Small intestine (tissue), 16 donors: ENCODE results near the gene BLTP1. TPM values are rescaled to one million over a fixed set of nuclear protein-coding genes. Genes with fewer than 3 reads are reported as not detected.
"Not testable (repeated sequence)": the region's sequence is repeated elsewhere in the genome, so short reads cannot be mapped to it uniquely, and the experiment has no call there.

ENCODE experiments used
- DNase-seq, 2 donors: peaks; one replicate each; pipeline versions ENCODE4 v3.0.0 to v3.0.0-alpha.2; 2013
- FAIRE-seq: peaks from 2 replicates; lab custom pipeline; 2012; peaks lifted over from hg19 to GRCh38; lab: Jason Lieb, UNC
- H3K27ac ChIP-seq, 3 donors: one replicate each; pipeline ENCODE4 v1.5.1; 2013; ENCODE audit warnings: low read length in 2 of 3, mild to moderate bottlenecking in 2 of 3, control low read depth in 1 of 3, inconsistent platforms in 1 of 3, low read depth in 1 of 3, moderate library complexity in 1 of 3
- H3K27me3 ChIP-seq, 3 donors: one replicate each; pipeline ENCODE4 v1.6.1; 2013; ENCODE audit warnings: low read length in 3 of 3, inconsistent platforms in 1 of 3; ENCODE audit not compliant: control insufficient read depth in 3 of 3, insufficient read depth in 3 of 3
- H3K36me3 ChIP-seq, 3 donors: one replicate each; pipeline ENCODE4 v1.6.1; 2013; ENCODE audit warnings: low read length in 3 of 3, inconsistent platforms in 1 of 3, low read depth in 1 of 3, mild to moderate bottlenecking in 1 of 3, moderate library complexity in 1 of 3; ENCODE audit not compliant: control insufficient read depth in 3 of 3, insufficient read depth in 2 of 3
- H3K4me1 ChIP-seq, 3 donors: one replicate each; pipeline ENCODE4 v1.6.1; 2013; ENCODE audit warnings: low read length in 2 of 3, inconsistent platforms in 1 of 3, low read depth in 1 of 3, mild to moderate bottlenecking in 1 of 3, moderate library complexity in 1 of 3; ENCODE audit not compliant: control insufficient read depth in 3 of 3, insufficient read depth in 2 of 3
- H3K4me3 ChIP-seq, 3 donors: one replicate each; pipeline ENCODE4 v1.5.1; 2013; ENCODE audit warnings: low read length in 3 of 3, control low read depth in 1 of 3, inconsistent platforms in 1 of 3, low read depth in 1 of 3, mild to moderate bottlenecking in 1 of 3, moderate library complexity in 1 of 3
- H3K9me3 ChIP-seq, 2 donors: one replicate each; pipeline ENCODE4 v1.6.1; 2013; ENCODE audit warnings: low read depth in 1 of 2, low read length in 1 of 2; ENCODE audit not compliant: control insufficient read depth in 2 of 2, insufficient read depth in 1 of 2
- WGBS, 3 donors: extraction: QIAGEN DNeasy Blood & Tissue Kit; methylation state at CpG; one replicate each; pipeline ENCODE4 v1.1.7; 2013; 5-methylcytosine and 5-hydroxymethylcytosine counted together
- long read RNA-seq, 10 donors: transcript quantifications; one replicate each; lab custom pipeline, GENCODE V29; 2026
- polyA plus RNA-seq, 4 donors: library from polyadenylated mRNA; stranded (reverse) in 3 of 4; unstranded in 1 of 4; fragments of 200-250 nt in 3 of 4; fragments of 120-200 nt in 1 of 4; gene quantifications; one replicate each; pipeline versions ENCODE4 v1.2.1 to v1.2.3, GENCODE V29; 2013
- donor health status: healthy with polysubstance abuse.
- donor health status: control.
- donor health status: control.
- donor health status: Bipolar disorder and iron deficiency.
- donor health status: healthy.

Gene BLTP1, protein sequence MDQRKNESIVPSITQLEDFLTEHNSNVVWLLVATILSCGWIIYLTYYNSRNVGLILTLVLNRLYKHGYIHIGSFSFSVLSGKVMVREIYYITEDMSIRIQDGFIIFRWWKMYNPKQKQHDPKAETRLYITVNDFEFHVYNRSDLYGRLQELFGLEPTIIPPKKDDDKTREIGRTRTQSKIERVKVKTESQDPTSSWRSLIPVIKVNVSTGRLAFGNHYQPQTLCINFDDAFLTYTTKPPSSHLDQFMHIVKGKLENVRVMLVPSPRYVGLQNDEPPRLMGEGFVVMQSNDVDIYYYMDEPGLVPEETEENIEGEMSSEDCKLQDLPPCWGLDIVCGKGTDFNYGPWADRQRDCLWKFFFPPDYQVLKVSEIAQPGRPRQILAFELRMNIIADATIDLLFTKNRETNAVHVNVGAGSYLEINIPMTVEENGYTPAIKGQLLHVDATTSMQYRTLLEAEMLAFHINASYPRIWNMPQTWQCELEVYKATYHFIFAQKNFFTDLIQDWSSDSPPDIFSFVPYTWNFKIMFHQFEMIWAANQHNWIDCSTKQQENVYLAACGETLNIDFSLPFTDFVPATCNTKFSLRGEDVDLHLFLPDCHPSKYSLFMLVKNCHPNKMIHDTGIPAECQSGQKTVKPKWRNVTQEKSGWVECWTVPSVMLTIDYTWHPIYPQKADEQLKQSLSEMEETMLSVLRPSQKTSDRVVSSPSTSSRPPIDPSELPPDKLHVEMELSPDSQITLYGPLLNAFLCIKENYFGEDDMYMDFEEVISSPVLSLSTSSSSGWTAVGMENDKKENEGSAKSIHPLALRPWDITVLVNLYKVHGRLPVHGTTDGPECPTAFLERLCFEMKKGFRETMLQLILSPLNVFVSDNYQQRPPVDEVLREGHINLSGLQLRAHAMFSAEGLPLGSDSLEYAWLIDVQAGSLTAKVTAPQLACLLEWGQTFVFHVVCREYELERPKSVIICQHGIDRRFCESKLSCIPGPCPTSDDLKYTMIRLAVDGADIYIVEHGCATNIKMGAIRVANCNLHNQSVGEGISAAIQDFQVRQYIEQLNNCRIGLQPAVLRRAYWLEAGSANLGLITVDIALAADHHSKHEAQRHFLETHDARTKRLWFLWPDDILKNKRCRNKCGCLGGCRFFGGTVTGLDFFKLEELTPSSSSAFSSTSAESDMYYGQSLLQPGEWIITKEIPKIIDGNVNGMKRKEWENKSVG (N-terminal part only)
- 10 to 100 TPM; 18.0 to 63.2 (median 23.0) TPM for polyA plus RNA-seq
- long read RNA-seq, donor 1, partial matches to known transcripts = 30 of 31 reads
- long read RNA-seq, donor 1, other reads (novel, unspliced or antisense) = 0 of 31 reads
- long read RNA-seq, donor 2, partial matches to known transcripts = 10 of 10 reads
- long read RNA-seq, donor 2, other reads (novel, unspliced or antisense) = 0 of 10 reads
- long read RNA-seq, donor 3, partial matches to known transcripts = 11 of 13 reads
- long read RNA-seq, donor 3, other reads (novel, unspliced or antisense) = 0 of 13 reads
- long read RNA-seq, donor 4 = 0 reads
- long read RNA-seq, donor 5, partial matches to known transcripts = 5 of 5 reads
- long read RNA-seq, donor 5, other reads (novel, unspliced or antisense) = 0 of 5 reads
- long read RNA-seq, donor 6, partial matches to known transcripts = 22 of 22 reads
- long read RNA-seq, donor 6, other reads (novel, unspliced or antisense) = 0 of 22 reads
- long read RNA-seq, donor 7, partial matches to known transcripts = 0 of 1 reads
- long read RNA-seq, donor 7, other reads (novel, unspliced or antisense) = 0 of 1 reads
- long read RNA-seq, donor 8 = 0 reads
- long read RNA-seq, donor 9, partial matches to known transcripts = 5 of 5 reads
- long read RNA-seq, donor 9, other reads (novel, unspliced or antisense) = 0 of 5 reads
- long read RNA-seq, donor 10, partial matches to known transcripts = 29 of 29 reads
- long read RNA-seq, donor 10, other reads (novel, unspliced or antisense) = 0 of 29 reads

DNA sequence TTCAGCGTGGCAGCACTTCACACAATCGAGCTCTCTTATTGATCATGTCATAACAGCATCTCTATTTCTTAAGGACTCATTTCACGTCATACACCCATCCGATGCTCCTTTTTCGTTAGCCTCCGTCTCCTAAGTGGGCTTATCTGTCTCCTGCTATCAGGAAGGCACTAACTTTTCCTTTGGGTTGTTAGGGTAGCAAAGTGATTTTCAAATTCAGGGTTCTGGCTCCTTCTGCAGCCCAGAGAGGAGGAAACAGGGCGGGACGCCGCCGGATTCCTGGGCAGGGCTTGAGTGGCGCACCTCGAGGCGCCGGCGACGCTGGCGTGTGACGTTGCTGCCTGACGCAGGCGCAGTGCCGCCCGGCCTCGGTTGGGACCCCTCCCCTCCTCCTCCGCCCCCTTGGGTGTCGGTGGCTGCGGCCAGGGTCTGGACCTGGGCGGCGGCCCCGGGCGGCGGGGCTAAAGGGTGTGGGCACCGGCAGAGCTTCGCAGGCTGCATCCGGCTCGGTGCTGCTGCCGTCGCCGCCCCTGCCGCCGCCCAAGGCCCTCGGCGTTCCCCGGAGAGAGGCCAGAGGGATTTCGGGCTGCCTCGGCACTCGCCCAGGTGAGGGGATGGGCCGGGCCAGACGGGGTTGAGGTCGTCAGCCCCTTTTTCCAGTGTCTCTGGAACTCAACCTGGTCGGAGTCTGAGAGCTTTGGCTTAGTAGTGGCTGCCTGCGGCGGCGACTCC lies at the start of gene BLTP1:
TSS of gene BLTP1 (plus strand) at position 350 of the 729 bp plus-strand sequence. CDS start 18,317 bp downstream, outside the sequence.
- FAIRE-seq (no peak), DNase-seq (peak; percentile 91 to 97)
- Histone ChIP-seq H3K27me3 (no peaks in the 10 kb centered on the region), H3K4me1 (peaks cover 0 to 11% (median 6%) of the 10 kb centered on the region in 3 donors), H3K36me3 (peaks cover 0 to 4% (median 0%) of the 10 kb centered on the region in 3 donors), H3K9me3 (no peaks in the 10 kb centered on the region), H3K27ac (peak within 1 kb of the TSS; percentile 95 to 99 (median 98)), H3K4me3 (peak within 1 kb of the TSS; percentile 74 to 97 (median 82))
- WGBS, 3 donors = 0% methylated on average over 47 to 53 of the region's 53 CpGs

DNA sequence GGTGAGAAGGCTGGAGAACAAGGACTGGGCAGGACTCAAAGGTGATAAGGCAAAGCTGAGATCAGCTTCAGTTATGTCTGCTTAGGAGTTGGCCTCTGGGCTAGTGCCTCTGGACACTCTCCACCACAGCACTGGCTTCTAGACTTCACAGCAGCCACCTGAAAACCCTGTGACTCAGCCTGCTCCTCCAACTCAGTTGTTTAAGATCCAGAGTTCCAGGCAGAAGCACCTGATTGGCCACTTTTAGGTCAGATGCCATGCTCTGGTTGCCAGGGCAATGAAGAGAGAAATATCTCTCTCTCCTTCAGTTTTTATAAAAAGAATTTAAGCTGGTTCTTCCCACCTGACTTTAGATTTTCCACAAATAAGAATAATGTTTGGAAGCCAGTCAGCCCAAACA lies 47.9 kb upstream of the BLTP1 start:
- no peak for DNase-seq
- H3K4me1 ChIP-seq = no peaks in the 10 kb centered on the region
- H3K9me3 ChIP-seq = no peaks in the 10 kb centered on the region
- peaks cover 0 to 2% (median 0%) of the 10 kb centered on the region in 3 donors for H3K27me3 ChIP-seq
- H3K27ac ChIP-seq = no peak overlapping the region
- H3K36me3 ChIP-seq = no peaks in the 10 kb centered on the region
- H3K4me3 ChIP-seq = no peak overlapping the region
- FAIRE-seq = no peak

DNA sequence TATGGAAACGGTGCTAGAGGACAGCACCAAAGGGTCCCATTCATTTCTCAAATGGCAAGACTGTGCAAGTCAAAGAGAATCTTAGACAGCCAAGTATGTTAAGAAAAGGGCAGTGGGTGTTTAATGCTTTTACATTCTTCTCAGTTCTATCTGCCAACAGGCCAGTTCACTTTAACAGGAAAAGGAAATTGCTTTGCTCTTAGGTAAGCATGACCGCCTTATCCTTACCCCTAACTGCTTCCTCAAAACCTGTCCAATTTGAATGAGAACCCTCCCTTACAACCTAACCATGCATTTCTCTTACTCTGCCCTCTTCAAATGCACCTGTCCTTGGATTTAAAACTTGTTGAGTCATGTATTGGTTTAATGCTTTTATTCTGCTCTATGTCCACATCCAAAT lies 44.5 kb upstream of the BLTP1 start:
- WGBS, 3 donors = 71 to 86% (median 79%) methylated on average over 2 of the region's 2 CpGs
- Histone ChIP-seq H3K4me3 (no peak overlapping the region), H3K4me1 (no peaks in the 10 kb centered on the region), H3K9me3 (no peaks in the 10 kb centered on the region), H3K27me3 (peaks cover 0 to 2% (median 0%) of the 10 kb centered on the region in 3 donors), H3K27ac (no peak overlapping the region), H3K36me3 (no peaks in the 10 kb centered on the region)
- no peak for DNase-seq
- FAIRE-seq = no peak

DNA sequence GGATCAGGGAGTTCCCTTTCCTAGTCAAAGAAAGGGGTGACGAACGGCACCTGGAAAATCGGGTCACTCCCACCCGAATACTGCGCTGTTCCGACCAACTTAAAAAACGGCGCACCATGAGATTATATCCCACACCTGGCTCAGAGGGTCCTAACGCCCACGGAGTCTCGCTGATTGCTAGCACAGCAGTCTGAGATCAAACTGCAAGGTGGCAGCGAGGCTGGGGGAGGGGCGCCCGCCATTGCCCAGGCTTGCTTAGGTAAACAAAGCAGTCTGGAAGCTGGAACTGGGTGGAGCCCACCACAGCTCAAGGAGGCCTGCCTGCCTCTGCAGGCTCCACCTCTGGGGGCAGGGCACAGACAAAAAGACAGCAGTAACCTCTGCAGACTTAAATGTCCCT lies 41.8 kb upstream of the BLTP1 start:
- not testable (repeated sequence) for H3K4me3 ChIP-seq, FAIRE-seq, H3K27me3 ChIP-seq, DNase-seq, H3K36me3 ChIP-seq, H3K27ac ChIP-seq, H3K4me1 ChIP-seq, H3K9me3 ChIP-seq
- WGBS, 3 donors = 88 to 89% (median 88%) methylated on average over 12 to 14 of the region's 14 CpGs

DNA sequence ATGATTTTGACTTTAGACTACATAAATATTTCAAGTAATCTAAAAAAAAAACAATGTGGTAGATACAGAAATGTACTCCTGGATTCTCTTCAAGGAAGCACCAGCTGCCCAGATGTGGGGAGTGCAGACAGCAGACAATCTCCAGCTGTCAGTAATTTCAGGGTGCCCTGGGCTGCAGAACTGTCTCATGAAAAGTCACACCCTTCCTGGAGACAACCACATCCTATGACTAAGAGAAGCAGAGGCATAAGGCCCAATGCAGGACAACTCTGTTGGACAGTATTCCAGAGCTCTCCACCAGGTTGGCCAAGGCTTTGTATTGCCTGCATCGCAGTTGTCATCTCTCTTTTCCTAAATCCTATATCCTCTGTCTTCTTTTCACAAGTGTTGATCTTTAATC lies 34.4 kb upstream of the BLTP1 start:
- H3K4me1 ChIP-seq = no peaks in the 10 kb centered on the region
- no peak for FAIRE-seq
- no peak for DNase-seq
- no peak overlapping the region for H3K27ac ChIP-seq
- H3K9me3 ChIP-seq = no peaks in the 10 kb centered on the region
- whole genome bisulfite sequencing, 3 donors = 86 to 95% (median 95%) methylated on average over 1 of the region's 1 CpG
- no peak overlapping the region for H3K4me3 ChIP-seq
- no peaks in the 10 kb centered on the region for H3K36me3 ChIP-seq
- peaks cover 0 to 2% (median 0%) of the 10 kb centered on the region in 3 donors for H3K27me3 ChIP-seq

DNA sequence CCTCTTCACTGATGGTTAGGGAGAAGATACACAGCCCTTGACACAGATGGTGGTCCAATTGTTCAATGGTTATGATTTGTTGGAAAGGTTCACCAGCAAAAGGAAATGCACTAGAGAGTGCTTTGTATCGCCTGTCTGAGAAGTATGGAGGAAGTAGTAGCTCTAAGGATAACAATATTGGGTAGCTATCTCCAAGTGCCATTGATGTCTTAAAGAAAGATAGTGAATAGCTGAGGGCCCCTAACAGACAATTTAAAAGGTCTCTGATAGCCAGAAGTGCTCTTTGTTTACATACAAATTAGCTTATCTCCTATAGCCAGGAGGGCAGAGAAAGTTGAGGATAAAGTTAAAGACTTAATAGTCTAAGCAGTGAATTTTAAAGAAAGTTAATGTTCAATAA lies 33.9 kb upstream of the BLTP1 start:
- Histone ChIP-seq H3K4me3 (no peak overlapping the region), H3K36me3 (no peaks in the 10 kb centered on the region), H3K27ac (no peak overlapping the region), H3K9me3 (no peaks in the 10 kb centered on the region), H3K4me1 (no peaks in the 10 kb centered on the region), H3K27me3 (peaks cover 0 to 2% (median 0%) of the 10 kb centered on the region in 3 donors)
- FAIRE-seq (no peak), DNase-seq (no peak)
- WGBS, 3 donors = 42 to 55% (median 53%) methylated on average over 1 of the region's 1 CpG

DNA sequence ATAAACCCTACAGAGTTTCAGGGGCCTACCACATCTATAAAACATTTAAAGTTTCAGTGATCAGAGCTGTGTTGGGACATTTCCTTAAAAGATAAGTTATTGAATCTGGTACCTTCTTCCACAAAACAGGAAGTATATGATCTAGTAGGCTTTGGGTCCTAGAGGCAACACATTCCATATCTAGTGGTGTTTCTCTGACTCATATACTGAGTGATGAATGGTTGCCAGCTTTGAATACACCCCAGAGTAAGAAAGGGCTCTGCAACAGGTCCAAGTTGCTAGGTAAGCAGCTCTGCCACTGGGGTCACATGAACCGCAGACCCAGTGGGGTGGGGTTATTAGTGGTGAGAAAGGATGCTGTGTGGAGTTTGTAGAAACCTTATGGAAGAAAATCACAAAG lies 32.4 kb upstream of the BLTP1 start:
- Histone ChIP-seq H3K27me3 (peaks cover 0 to 2% (median 0%) of the 10 kb centered on the region in 3 donors), H3K27ac (no peak overlapping the region), H3K36me3 (no peaks in the 10 kb centered on the region), H3K4me3 (no peak overlapping the region), H3K4me1 (no peaks in the 10 kb centered on the region), H3K9me3 (no peaks in the 10 kb centered on the region)
- DNase-seq (no peak), FAIRE-seq (no peak)
- WGBS, 3 donors = 99 to 100% (median 100%) methylated on average over 1 of the region's 1 CpG
